GM18520 (cell line): ENCODE results near the gene FRMPD2.
"Not testable (repeated sequence)": the region's sequence is repeated elsewhere in the genome, so short reads cannot be mapped to it uniquely, and the experiment has no call there.

ENCODE experiments used
- ATAC-seq: cut with Tn5 transposase; IDR thresholded peaks from one replicate; pipeline ENCODE4 v1.9.1; 2021; ENCODE audit not compliant: unreplicated experiment

The FRMPD2 gene

GRCh38 chr10:48233559-48234005 is 40.9 kb downstream of the FRMPD2 start:
- no peak for ATAC-seq

- ATAC-seq, result no peak
These were observed 41.6 kb downstream of the FRMPD2 start for GRCh38 chr10:48232717-48233447.

GRCh38 chr10:48231699-48232315 is 42.7 kb downstream of the FRMPD2 start:
- ATAC-seq, result no peak

- ATAC-seq, result no peak
These were observed 43.3 kb downstream of the FRMPD2 start for GRCh38 chr10:48231178-48231577.

- ATAC-seq, result no peak
These were observed 47.3 kb downstream of the FRMPD2 start for GRCh38 chr10:48227213-48227612.

GRCh38 chr10:48224979-48225560 is 49.4 kb downstream of the FRMPD2 start:
- ATAC-seq, result no peak

- ATAC-seq, result no peak
These were observed 50.2 kb downstream of the FRMPD2 start for GRCh38 chr10:48224296-48224695.

- ATAC-seq, result no peak
These were observed 52.7 kb downstream of the FRMPD2 start for GRCh38 chr10:48221814-48222213.

GRCh38 chr10:48221031-48221430 is 53.5 kb downstream of the FRMPD2 start:
- not testable (repeated sequence) for ATAC-seq

- no peak for ATAC-seq
These were observed 55.3 kb downstream of the FRMPD2 start for GRCh38 chr10:48219194-48219593.

- ATAC-seq, result no peak
These were observed 57.8 kb downstream of the FRMPD2 start for GRCh38 chr10:48216744-48217143.

- ATAC-seq, result no peak
These were observed 58.3 kb downstream of the FRMPD2 start for GRCh38 chr10:48216204-48216505.

GRCh38 chr10:48215486-48216203 is 58.9 kb downstream of the FRMPD2 start:
- no peak for ATAC-seq

GRCh38 chr10:48214716-48215485 is 59.6 kb downstream of the FRMPD2 start:
- no peak for ATAC-seq

GRCh38 chr10:48213047-48213446 is 61.4 kb downstream of the FRMPD2 start:
- no peak for ATAC-seq

- no peak for ATAC-seq
These were observed 62.7 kb downstream of the FRMPD2 start for GRCh38 chr10:48211777-48212176.

GRCh38 chr10:48210966-48211365 is 63.5 kb downstream of the FRMPD2 start:
- no peak for ATAC-seq

- no peak for ATAC-seq
These were observed 64.1 kb downstream of the FRMPD2 start for GRCh38 chr10:48210391-48210790.

GRCh38 chr10:48209241-48209640 is 65.3 kb downstream of the FRMPD2 start:
- ATAC-seq, result no peak

- ATAC-seq, result no peak
These were observed 66.6 kb downstream of the FRMPD2 start for GRCh38 chr10:48207853-48208252.
